LNCaP clone FGC (cell line): Measurements from ENCODE around the gene CFAP91.
A peak's percentile ranks its signal among the peaks of the same experiment; 100 is the strongest.

Experiments
- DNase-seq: peaks from one replicate; pipeline ENCODE4 v3.0.0-alpha.2; 2011; ENCODE audit warnings: low read depth
- H3K4me3 ChIP-seq: 2 replicates; pipeline ENCODE4 v1.5.1; 2011; ENCODE audit warnings: mild to moderate bottlenecking, low read depth, low read length, control low read depth
- CTCF ChIP-seq: IDR thresholded peaks from 2 replicates; pipeline ENCODE4 v1.5.1; 2012; ENCODE audit warnings: mild to moderate bottlenecking; ENCODE audit not compliant: control insufficient read depth, insufficient read depth; ENCODE audit errors: extremely low read depth

Gene CFAP91

GRCh38 chr3:119697394-119697793 lies 5.4 kb upstream of the CFAP91 start:
- no peak for DNase-seq
- no peak overlapping the region for H3K4me3 ChIP-seq
- no peak for TF ChIP-seq CTCF

GRCh38 chr3:119700269-119700919 lies 2.4 kb upstream of the CFAP91 start:
- TF ChIP-seq CTCF = no peak
- no peak for DNase-seq
- no peak overlapping the region for H3K4me3 ChIP-seq

GRCh38 chr3:119700920-119701734 lies 1.7 kb upstream of the CFAP91 start:
- no peak overlapping the region for H3K4me3 ChIP-seq
- no peak for DNase-seq
- TF ChIP-seq CTCF = no peak

GRCh38 chr3:119703820-119704531 lies 1.2 kb downstream of the CFAP91 start:
- no peak for DNase-seq
- H3K4me3 ChIP-seq = peak overlapping the region; percentile 58
- TF ChIP-seq CTCF = no peak

- no peak for TF ChIP-seq CTCF
- DNase-seq = no peak
- H3K4me3 ChIP-seq = no peak overlapping the region
Measured at GRCh38 chr3:119715105-119715504, 12.3 kb downstream of the CFAP91 start.

GRCh38 chr3:119716998-119717397 lies 14.2 kb downstream of the CFAP91 start:
- DNase-seq = peak; percentile 44

More at GRCh38 chr3:119716998-119717397, 14.2 kb downstream of the CFAP91 start:
- TF ChIP-seq CTCF = no peak
- H3K4me3 ChIP-seq = no peak overlapping the region
